Mammary epithelial cell (primary cell): ENCODE results near the gene NCAPH2.

Experiments used
- CTCF ChIP-seq, 2 donors: IDR thresholded peaks in 1 of 2; conservative IDR thresholded peaks in 1 of 2; 2 replicates each; pipeline ENCODE4 v1.5.1; 2011 to 2012; ENCODE audit warnings: inconsistent platforms in 2 of 2, low read length in 2 of 2, mild to moderate bottlenecking in 2 of 2, control low read depth in 1 of 2, low read depth in 1 of 2; ENCODE audit not compliant: insufficient read depth in 1 of 2; ENCODE audit errors: extremely low read depth in 1 of 2
- EZH2 ChIP-seq: IDR thresholded peaks from 2 replicates; pipeline ENCODE4 v1.6.1; 2012; ENCODE audit warnings: low read length, inconsistent platforms, borderline replicate concordance

- TF ChIP-seq EZH2 (no peak), CTCF (conservative IDR thresholded peaks at IDR 0.05 in 1 of 2, IDR thresholded peaks at IDR 0.05 in 1 of 2; ENCODE audit: extremely low read depth in 1 of 2, insufficient read depth in 1 of 2, low read depth in 1 of 2, low read length in 2 of 2) (no peak)
Observed at GRCh38 chr22:50505276-50505775, 2.7 kb upstream of the NCAPH2 start.
